Measurements from ENCODE around the gene GPRC5D. TPM values are rescaled to one million over a fixed set of nuclear protein-coding genes. Genes with fewer than 3 reads are reported as not detected.

The GPRC5D gene
- polyA plus RNA-seq, 1 of the 3 experiments (the other 2 are of a cell fraction), result not detected

- 81% methylated on average over 4 of the region's 4 CpGs for WGBS (ENCODE audit: low lambda C conversion rate)
- peaks cover 0 to 6% of the 10 kb centered on the region in 2 experiments for H3K36me3 ChIP-seq (replicated peaks in 1 of 2; ENCODE audit: control insufficient read depth in 1 of 2, insufficient read depth in 2 of 2, low read length in 1 of 2)
- ChIA-PET POLR2A (no interaction called here), CTCF (interaction anchor here (1.1 kb wide), 1 partner anchor 10 kb away, joined by 3 read pairs; no protein-coding TSS in a partner anchor)
- H4K20me1 ChIP-seq (ENCODE audit: insufficient read depth), result no peaks in the 10 kb centered on the region
- no peaks in the 10 kb centered on the region for H3K9me2 ChIP-seq
- H3K27me3 ChIP-seq (ENCODE audit: insufficient read depth), result no peaks in the 10 kb centered on the region
- DNase-seq, result no peak
- no peaks in the 10 kb centered on the region for H3K79me2 ChIP-seq (ENCODE audit: insufficient read depth)
- no peak overlapping the region for H3K4me2 ChIP-seq
- no peak for TF ChIP-seq EZH2phosphoT487 (IDR thresholded peaks at IDR 0.05; ENCODE audit: borderline replicate concordance, low read depth)
- TF ChIP-seq SIN3A (IDR thresholded peaks at IDR 0.05; ENCODE audit: borderline replicate concordance, low read depth, low read length), result no peak
- no peak for TF ChIP-seq FOXM1 (IDR thresholded peaks at IDR 0.05; ENCODE audit: low read depth)
- no peak for TF ChIP-seq FOSL2 (IDR thresholded peaks at IDR 0.05; ENCODE audit: borderline replicate concordance, low read depth)
- TF ChIP-seq, protein P1, sequence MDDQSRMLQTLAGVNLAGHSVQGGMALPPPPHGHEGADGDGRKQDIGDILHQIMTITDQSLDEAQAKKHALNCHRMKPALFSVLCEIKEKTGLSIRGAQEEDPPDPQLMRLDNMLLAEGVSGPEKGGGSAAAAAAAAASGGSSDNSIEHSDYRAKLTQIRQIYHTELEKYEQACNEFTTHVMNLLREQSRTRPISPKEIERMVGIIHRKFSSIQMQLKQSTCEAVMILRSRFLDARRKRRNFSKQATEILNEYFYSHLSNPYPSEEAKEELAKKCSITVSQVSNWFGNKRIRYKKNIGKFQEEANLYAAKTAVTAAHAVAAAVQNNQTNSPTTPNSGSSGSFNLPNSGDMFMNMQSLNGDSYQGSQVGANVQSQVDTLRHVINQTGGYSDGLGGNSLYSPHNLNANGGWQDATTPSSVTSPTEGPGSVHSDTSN (IDR thresholded peaks at IDR 0.05), result no peak
- TF ChIP-seq POLR2AphosphoS5 (IDR thresholded peaks at IDR 0.05; ENCODE audit: low read depth, low read length), result no peak
- no peak for TF ChIP-seq SMC3 (IDR thresholded peaks at IDR 0.05; ENCODE audit: low read depth, low read length)
- TF ChIP-seq TEAD4 (IDR thresholded peaks at IDR 0.05; ENCODE audit: borderline replicate concordance, insufficient read depth), result no peak
- no peak for TF ChIP-seq FOXJ3 (CRISPR knock-in tag; IDR thresholded peaks at IDR 0.05)
- no peak for TF ChIP-seq MXI1 (IDR thresholded peaks at IDR 0.05; ENCODE audit: low read depth, low read length)
- TF ChIP-seq GABPA (IDR thresholded peaks at IDR 0.05; ENCODE audit: low read depth), result no peak
- TF ChIP-seq USF1 (IDR thresholded peaks at IDR 0.05; ENCODE audit: borderline replicate concordance, low read depth), result no peak
- TF ChIP-seq, protein P2, sequence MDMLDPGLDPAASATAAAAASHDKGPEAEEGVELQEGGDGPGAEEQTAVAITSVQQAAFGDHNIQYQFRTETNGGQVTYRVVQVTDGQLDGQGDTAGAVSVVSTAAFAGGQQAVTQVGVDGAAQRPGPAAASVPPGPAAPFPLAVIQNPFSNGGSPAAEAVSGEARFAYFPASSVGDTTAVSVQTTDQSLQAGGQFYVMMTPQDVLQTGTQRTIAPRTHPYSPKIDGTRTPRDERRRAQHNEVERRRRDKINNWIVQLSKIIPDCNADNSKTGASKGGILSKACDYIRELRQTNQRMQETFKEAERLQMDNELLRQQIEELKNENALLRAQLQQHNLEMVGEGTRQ (IDR thresholded peaks at IDR 0.05; ENCODE audit: borderline replicate concordance, low read depth, low read length), result no peak
- TF ChIP-seq YY1 (IDR thresholded peaks at IDR 0.05; ENCODE audit: low read depth), result no peak
- no peak for TF ChIP-seq RFX5 (IDR thresholded peaks at IDR 0.05; ENCODE audit: low read length)
- TF ChIP-seq EP300 (IDR thresholded peaks at IDR 0.05; ENCODE audit: borderline replicate concordance in 1 of 2, low read depth in 1 of 2, low read length in 1 of 2), result no peak
- no peak for TF ChIP-seq NFIC (IDR thresholded peaks at IDR 0.05; ENCODE audit: borderline replicate concordance)
- TF ChIP-seq MEF2A (IDR thresholded peaks at IDR 0.05; ENCODE audit: borderline replicate concordance, low read depth), result no peak
- no peak for TF ChIP-seq CHD2 (IDR thresholded peaks at IDR 0.05; ENCODE audit: low read length, partially characterized antibody)
- no peak overlapping the region for H3K27ac ChIP-seq (ENCODE audit: low read depth in 2 of 2, low read length in 1 of 2)
- no peaks in the 10 kb centered on the region for H3K9me3 ChIP-seq
- H3F3A ChIP-seq (replicated peaks; ENCODE audit: insufficient read depth), result no peaks in the 10 kb centered on the region
- H3K9ac ChIP-seq, result no peak overlapping the region
- H3K4me1 ChIP-seq (ENCODE audit: control insufficient read depth in 1 of 2, insufficient read depth in 2 of 2, low read depth in 1 of 2, low read length in 1 of 2), result no peaks in the 10 kb centered on the region
- H2AFZ ChIP-seq (ENCODE audit: low read depth), result no peak overlapping the region
- H3K4me3 ChIP-seq (ENCODE audit: low read depth in 2 of 2, low read length in 1 of 2), result no peak overlapping the region
Measured at GRCh38 chr12:12964255-12964654, 12.3 kb upstream of the GPRC5D start.

Measured in SK-N-SH (cell line).